Right ventricle myocardium inferior (tissue), 1 donor: Measurements from ENCODE around the gene METTL13. TPM values are rescaled to one million over a fixed set of nuclear protein-coding genes. Genes with fewer than 3 reads are reported as not detected.
"Not testable (repeated sequence)": the region's sequence is repeated elsewhere in the genome, so short reads cannot be mapped to it uniquely, and the experiment has no call there.

ENCODE experiments used
- ATAC-seq: fragments of 200-7000 bp; cut with Tn5 transposase; one replicate; pipeline ENCODE4 v1.9.1; 2020; ENCODE audit warnings: mild to moderate bottlenecking, moderate library complexity
- DNase-seq: peaks from one replicate; pipeline ENCODE4 v3.0.0; 2021; ENCODE audit errors: missing footprints
- intact Hi-C: fragments of 100-400 bp; cut with DNase I; formaldehyde crosslinking; loops from one replicate; pipeline ENCODE4 v1.11.0; 2022
- total RNA-seq: library from RNA; stranded (reverse); fragmentation: NEBNext Ultra II Directional; extraction: Animal tissue kit (Norgen Biotek cat#: 25700); gene quantifications from one replicate; pipeline ENCODE4 v1.2.1, GENCODE V29; 2021
- donor health status: DM: no; HTN: yes; CAD: no; lungs with severe emphysema.

The METTL13 gene
- total RNA-seq, 1 donor from 2014 or later: 18.9 TPM

- DNase-seq (no peak), ATAC-seq (no peak)
- intact Hi-C loops: no loop called here
Measured at GRCh38 chr1:171798765-171799164, 17.3 kb downstream of the METTL13 start.

GRCh38 chr1:171799166-171799565, 17.7 kb downstream of the METTL13 start:
- intact Hi-C loops: no loop called here
- DNase-seq: no peak
- no peak for ATAC-seq

GRCh38 chr1:171799698-171800097, 18.2 kb downstream of the METTL13 start:
- ATAC-seq, DNase-seq, intact Hi-C loops: not testable (repeated sequence)

DNA sequence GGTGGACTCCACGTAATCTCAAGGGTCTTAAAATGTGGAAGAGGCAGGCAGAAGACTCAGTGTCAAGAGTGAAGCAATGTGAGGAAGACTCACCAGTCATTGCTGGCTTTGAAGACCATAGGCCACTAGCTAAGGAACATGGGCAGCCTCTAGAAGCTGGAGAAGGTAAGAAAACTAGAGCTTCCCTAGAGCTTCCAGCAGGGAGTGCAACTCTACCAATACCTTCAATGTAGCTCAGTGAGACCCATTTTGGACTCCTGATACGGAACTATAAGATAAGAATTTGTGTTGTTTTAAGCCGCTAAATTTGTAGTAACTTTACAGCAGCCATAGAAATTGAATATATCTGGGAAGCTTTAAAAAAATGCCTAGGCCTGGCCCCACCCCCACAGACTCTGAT, 18.9 kb downstream of the METTL13 start:
- intact Hi-C loops: no loop called here

DNA sequence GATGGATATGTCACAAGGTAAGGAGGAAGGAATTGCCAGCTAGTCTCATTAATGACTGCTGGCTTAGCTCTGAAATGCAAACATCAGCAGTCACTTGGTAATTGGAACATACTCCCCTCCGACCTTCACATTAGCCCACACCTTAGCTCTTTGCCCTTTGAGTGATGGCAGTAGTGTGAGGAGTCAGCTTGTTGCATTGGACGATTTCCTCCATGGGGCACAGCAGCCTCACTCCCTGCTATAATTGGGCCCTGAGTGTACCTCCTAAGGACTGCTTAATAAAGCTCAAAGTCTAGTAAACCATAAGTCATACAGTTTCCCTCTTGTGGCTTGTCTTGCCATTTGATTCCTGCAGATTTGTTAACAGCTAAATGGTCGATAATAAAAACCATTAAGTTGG, 19.4 kb downstream of the METTL13 start:
- intact Hi-C loops: loop anchor here (1.0 kb wide), 1 partner anchor 184 kb away; no protein-coding TSS in a partner anchor
- DNase-seq (no peak), ATAC-seq (no peak)

More for the DNA sequence above, 18.9 kb downstream of the METTL13 start:
- ATAC-seq (no peak), DNase-seq (no peak)

GRCh38 chr1:171801487-171801891, 20.0 kb downstream of the METTL13 start:
- ATAC-seq: peak; percentile 24
- intact Hi-C loops: loop anchor here (1.0 kb wide), 1 partner anchor 184 kb away; no protein-coding TSS in a partner anchor
- no peak for DNase-seq

DNA sequence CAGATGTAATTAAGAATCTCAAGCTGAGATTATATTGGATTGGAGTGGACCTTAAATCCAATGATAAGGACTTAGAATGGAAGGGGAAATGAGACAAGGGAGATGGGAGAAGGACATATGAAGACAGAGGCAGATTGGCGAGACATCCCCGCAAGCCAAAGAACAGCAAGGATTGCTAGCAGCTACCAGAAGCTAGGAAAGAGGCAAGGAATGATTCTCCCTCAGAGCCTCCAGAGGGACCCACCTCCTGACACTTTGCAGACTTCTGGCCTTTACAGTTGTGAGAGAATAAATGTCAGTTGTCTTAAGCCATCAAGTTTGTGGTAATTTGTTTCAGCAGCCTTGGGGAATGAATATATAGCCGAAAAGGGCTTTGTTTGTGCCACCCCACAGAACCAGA, 20.7 kb downstream of the METTL13 start:
- ATAC-seq: no peak
- DNase-seq: no peak
- intact Hi-C loops: no loop called here

DNA sequence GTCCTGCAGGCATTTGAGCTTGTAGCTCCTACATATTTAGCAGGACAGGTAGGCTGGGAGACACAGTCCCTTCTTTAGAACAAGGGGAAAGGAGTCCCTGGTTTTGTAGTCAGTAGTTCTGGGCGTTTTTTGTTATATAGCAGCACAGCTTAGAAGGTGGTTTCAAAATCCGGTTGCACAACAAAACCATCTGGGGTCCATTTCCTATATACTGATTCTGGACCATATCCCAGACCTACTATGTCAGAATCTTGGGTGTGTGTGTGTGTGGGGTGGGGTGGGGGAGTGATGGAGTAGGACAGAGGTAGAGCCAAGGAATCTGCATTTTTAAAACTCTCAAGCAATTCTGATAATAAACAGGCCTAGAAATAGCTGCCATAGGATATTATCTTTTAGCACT, 21.6 kb downstream of the METTL13 start:
- ATAC-seq: peak; percentile 46
- intact Hi-C loops: no loop called here
- DNase-seq: no peak

DNA sequence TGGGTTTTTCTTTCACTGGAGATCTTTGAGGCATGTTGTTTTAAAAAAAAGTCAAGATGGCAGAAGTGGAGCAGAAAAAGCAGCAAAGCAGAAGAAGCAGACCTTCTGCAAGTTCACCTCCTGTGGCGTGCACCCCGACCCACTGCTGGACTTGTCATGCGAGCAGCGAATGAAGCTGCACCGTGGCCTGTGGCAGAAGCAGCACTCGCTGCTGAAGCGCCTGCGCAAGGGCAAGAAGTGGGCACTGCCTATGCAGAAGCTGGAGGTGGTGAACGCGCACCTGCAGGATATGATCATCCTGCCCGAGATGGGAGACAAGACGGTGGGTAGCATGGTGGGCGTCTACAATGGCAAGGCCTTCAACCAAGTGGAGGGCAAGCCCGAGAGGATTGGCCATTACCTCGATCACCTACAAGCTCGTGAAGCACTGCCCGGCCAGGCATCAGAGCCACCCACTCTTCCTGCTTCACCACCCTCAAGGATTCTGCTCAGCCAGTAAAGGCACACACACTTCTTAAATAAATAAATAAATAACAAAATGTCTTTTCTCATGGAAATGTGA, 22.1 kb downstream of the METTL13 start:
- intact Hi-C loops: no loop called here
- DNase-seq (no peak), ATAC-seq (no peak)

GRCh38 chr1:171805395-171806115, 24.1 kb downstream of the METTL13 start:
- DNase-seq (no peak), ATAC-seq (no peak)
- intact Hi-C loops: no loop called here

- intact Hi-C loops: no loop called here
- DNase-seq (no peak), ATAC-seq (no peak)
Measured at GRCh38 chr1:171807556-171807955, 26.1 kb downstream of the METTL13 start.

GRCh38 chr1:171809834-171810233, 28.4 kb downstream of the METTL13 start:
- intact Hi-C loops: no loop called here
- DNase-seq: no peak
- ATAC-seq: no peak

DNA sequence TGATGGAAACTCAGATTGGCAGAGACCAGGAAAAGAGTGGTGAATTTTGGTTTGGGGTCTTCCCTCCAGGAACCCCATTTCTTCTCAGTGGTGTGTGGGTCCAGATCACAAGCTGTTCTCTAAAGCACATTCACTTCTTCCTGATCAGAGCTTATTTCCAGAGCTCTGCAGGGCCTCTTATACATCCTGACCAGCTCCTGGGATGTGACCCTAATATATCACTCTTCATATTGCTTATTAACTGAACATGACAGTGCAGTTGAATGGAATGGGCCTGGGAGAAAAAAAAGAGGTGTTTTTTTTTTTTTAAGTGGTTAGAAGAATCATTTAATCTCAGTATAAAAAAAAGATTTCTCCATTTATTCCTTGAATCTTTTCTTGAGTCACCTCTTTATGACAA, 30.2 kb downstream of the METTL13 start:
- DNase-seq: no peak
- intact Hi-C loops: no loop called here
- ATAC-seq: no peak

- intact Hi-C loops: no loop called here
- no peak for DNase-seq
- ATAC-seq: no peak
Measured at GRCh38 chr1:171814692-171815091, 33.2 kb downstream of the METTL13 start.

GRCh38 chr1:171816300-171816901, 34.9 kb downstream of the METTL13 start:
- no peak for DNase-seq
- no peak for ATAC-seq
- intact Hi-C loops: no loop called here

- DNase-seq (no peak), ATAC-seq (no peak)
- intact Hi-C loops: no loop called here
Measured at GRCh38 chr1:171817511-171818265, 36.2 kb downstream of the METTL13 start.

- intact Hi-C loops: no loop called here
- no peak for DNase-seq
Measured at GRCh38 chr1:171819946-171820345, 38.5 kb downstream of the METTL13 start.

GRCh38 chr1:171826973-171827372, 45.5 kb downstream of the METTL13 start:
- intact Hi-C loops: no loop called here
- no peak for DNase-seq
- no peak for ATAC-seq

More at GRCh38 chr1:171819946-171820345, 38.5 kb downstream of the METTL13 start:
- no peak for ATAC-seq

GRCh38 chr1:171828794-171829193, 47.3 kb downstream of the METTL13 start:
- intact Hi-C loops: no loop called here
- ATAC-seq (no peak), DNase-seq (no peak)
